G401.6 (cell line): ENCODE results near the gene SLC39A13.

ENCODE experiments used
- FAIRE-seq: peaks from 2 replicates; lab custom pipeline; 2012; peaks lifted over from hg19 to GRCh38; lab: Jason Lieb, UNC

The SLC39A13 gene

GRCh38 chr11:47407746-47408590 lies at the start of gene SLC39A13:
Gene SLC39A13 (plus strand): TSS chr11:47408590. CDS start chr11:47410095, 1,505 bp downstream.
- FAIRE-seq: no peak

GRCh38 chr11:47358731-47359051 lies 49.7 kb upstream of the SLC39A13 start:
- FAIRE-seq: no peak

- FAIRE-seq: no peak
These were observed 49.2 kb upstream of the SLC39A13 start for GRCh38 chr11:47359162-47359561.

DNA sequence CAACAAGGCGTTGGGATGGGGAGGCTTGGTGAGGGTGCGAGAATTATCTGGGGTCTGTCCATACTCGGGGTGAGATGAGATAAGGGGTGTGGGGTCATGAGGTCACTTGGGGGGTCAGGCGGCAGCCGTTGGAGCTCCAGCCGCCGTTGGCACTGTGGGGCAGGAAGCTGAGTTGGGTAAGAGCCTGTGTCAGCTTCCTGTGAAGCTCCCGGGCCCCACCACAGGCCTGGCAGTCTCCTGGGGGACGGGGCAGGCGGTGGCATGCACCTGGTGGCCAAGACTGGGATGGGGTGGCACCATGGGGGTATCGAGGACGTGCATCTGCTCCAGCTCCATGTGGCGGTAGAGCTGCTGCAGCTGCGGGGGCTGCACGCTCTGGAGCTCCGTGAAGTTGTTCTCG lies 48.8 kb upstream of the SLC39A13 start:
- no peak for FAIRE-seq

DNA sequence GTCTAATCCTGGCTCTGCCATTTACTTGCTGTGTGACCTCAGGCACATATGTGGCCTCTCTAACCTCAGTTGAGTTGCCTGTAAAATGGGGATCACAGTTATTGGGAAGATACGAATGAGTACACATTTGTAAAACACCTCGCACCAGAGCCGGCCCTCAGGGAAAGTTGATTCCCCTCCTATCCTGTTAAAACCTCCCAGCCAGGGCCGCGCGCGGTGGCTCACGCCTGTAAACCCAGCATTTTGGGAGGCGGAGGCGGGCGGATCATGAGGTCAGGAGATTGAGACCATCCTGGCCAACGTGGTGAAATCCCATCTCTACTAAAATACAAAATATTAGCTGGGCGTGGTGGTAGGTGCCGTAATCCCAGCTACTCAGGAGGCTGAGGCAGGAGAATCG lies 48.0 kb upstream of the SLC39A13 start:
- no peak for FAIRE-seq

DNA sequence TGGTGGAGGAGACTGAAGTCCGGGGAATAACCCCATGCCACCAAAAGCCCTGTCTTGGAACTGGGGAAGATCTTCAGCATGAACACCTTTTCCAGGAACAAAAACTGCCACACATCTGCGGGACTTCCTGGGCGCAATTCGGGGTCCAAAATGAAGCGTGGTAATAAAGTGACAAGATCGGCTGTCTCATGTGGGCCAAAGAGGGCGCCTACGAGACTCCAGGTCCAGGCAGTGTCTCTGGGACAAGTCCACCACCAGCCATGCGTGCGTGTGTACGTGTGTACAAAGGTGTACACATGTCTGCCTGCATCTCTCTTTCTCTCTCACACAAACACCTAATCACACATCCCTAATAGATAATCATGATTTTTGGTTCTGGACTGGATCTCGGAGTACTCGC lies 47.0 kb upstream of the SLC39A13 start:
- no peak for FAIRE-seq

DNA sequence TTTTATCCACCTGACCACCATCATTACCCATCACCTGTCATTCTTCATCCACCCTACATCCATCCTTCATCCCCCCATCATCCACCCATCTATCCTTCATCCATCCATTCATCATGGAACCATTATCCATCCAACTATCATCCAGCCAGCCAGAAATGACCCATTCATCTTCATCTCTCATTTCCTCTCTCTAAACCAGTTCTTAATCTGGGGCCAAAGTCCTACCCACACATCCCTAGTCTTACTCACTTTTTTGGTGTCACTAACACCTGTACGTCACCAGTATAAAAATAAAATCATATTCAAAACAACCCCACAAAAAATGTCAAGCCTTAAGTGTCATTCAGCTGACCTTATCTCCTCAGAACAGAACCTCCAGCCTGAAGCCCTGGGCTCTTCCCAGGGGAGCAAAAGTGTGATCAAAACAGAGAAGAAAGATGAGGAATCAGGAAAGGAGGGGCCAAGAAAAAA lies 42.3 kb upstream of the SLC39A13 start:
- no peak for FAIRE-seq

DNA sequence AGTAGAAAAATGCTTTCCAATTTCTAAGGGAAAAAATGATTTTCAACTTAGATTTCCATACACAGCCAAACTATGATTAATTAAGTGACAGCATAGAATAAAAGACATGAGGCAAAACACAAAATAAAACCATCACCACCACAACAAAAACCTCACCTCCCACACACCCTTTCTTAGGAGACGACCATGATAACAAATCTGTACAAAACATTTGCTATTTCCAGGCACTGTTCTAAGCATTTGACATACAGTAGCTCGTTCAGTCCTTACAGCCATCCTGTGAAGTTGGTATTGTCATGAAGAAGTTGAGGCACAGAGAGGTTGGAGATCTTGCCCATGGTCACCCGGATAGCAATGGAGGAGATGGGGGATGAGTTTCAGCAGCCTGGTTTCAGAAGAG lies 38.7 kb upstream of the SLC39A13 start:
- no peak for FAIRE-seq

DNA sequence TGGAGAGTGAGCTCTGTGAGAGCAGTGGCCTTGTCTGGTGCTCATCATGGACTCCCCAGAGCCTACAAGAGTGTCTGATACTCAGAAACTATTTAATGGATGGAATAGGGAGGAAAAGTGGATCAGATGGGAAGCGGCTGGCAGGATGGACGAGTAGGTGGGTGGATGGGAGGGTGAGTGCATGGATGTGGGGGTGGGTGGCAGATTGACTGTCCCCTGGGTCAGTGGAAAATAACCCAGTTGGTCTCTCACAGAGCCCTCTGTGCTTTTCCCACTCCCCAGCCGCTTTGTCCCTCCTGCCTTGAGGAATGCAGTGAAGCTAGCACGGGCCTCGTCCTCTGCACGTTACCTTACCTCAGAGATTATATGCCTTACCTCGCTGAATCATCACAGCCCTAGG lies 36.0 kb upstream of the SLC39A13 start:
- no peak for FAIRE-seq

DNA sequence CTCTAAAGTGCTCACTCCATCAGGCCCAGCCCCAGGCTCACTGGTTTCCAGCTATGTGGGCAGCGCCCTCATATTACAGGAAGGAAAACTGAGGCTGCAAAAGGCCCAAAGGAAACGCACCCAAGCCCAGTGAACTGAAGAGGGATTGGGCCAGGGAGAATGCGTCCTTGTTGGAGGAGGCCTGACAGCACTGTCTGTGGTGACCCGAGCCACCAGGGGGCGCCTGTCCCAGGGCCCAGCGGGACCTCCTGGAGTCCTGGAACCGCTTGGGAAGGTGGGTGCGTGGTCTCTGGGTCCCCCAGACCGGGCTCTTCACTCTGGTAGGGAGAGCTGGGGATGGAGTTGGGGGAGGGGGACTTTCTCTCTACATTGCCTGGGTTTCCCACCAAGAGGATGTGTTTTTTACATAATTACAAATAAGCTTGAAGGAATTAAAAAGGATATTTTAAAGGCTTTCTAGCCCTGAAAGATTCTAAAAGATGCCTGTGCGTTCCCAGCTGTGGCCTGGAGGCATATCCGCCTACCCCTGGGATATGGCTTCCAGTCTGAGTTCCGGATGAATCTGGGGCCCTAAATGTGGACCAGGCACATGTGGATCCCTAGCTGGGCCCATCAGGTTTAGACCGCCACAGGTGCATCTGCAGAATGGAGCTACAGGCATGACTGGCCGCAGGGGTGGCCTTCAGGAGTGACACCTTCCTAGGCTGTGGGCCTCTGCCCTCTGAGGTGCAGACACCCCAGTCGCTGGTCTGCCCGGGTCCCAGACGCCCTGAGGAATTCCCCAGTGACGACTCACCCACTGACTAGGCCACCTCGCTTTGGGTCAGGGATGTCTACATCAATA lies 34.3 kb upstream of the SLC39A13 start:
- FAIRE-seq: no peak

- FAIRE-seq: no peak
These were observed 33.7 kb upstream of the SLC39A13 start for GRCh38 chr11:47374720-47375019.

GRCh38 chr11:47375020-47375419 lies 33.4 kb upstream of the SLC39A13 start:
- FAIRE-seq: no peak

DNA sequence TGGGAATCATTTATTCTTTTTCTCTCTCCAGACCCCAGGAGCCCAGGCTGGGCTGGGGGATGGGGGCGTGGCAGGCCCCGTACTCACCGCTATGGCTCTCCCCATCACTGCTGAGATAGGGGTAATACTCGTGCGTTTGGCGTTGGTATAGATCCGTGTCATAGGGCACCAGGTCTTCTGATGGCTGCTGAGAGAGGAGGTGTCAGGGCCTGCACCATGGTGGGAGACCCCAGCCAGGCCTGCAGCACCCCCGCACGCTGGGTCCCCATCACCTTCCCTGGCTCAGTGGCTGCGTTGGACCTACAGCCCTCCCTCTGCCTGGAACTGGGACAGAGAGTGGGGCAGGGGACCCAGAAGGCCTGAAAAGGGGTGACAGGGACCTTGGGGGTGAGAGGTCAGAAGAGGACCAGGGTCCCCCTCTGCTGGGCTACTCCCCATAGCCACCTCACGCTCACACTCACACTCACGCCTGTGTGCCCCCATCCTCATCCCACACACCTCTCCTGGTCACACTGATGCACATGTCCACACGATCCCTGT lies 32.8 kb upstream of the SLC39A13 start:
- no peak for FAIRE-seq

GRCh38 chr11:47376107-47376524 lies 32.3 kb upstream of the SLC39A13 start:
- no peak for FAIRE-seq

DNA sequence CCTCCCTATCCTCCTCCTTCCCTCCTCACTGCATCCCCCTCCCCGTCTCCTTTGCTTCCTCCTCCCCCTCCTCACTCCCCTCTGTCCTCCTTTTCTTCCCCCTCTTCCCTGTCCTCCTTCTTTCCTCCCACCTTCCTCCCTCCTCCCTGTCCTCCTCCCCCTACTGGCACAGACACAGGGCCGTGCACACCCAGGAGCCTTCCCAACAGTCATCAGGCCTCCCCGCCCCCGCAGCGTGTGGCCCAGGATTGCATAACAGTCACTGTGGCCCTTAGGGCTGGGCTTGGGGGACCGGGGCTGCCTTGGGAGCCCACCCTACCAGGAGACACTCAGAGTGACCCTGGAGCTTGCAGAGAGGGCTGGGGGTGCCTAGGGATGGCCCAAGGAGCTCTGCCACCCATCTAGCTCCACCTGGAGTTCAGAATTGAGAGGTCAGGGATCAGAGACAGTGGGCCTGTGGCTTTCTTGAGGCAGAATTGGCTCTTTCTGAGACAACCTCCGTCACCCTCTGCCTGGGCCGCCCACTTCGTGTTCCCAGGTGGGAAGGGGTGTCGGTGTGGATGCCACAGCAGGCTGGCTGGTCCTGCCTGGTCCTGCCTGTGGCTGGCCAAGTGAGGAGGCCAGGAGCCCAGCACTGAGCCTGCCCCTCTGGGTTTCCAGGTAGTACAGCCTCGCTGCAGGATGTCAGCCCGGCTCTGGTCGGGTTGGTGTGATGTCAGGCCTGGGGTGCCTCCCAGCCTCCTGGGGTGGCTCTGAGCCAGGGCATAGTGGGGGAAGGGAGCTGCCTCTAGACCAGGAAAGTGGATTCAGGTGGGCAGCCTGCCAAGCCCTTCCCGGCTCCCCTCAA lies 31.6 kb upstream of the SLC39A13 start:
- FAIRE-seq: no peak

GRCh38 chr11:47377571-47378009 lies 30.8 kb upstream of the SLC39A13 start:
- FAIRE-seq: no peak

GRCh38 chr11:47378010-47378835 lies 30.2 kb upstream of the SLC39A13 start, which contains the start of gene SPI1:
Gene SPI1 (minus strand): TSS chr11:47378547. CDS start chr11:47378353, 194 bp downstream.
- FAIRE-seq: no peak

DNA sequence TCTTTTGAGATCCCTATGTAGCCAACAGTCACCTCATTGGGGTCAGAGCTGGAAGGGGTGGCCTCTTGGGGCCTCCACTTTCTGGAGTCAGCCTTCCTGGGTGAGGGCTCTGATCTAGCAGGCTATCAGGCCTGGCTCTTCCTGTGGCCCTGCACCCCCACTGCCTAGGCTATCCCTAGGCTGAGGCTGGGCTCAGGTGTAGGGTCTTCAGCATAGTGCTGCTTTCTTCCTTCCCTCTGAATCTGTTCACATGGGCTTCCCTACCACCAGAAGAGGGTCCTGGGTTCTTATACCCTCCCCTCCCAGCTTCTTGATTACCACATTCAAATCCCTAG lies 29.6 kb upstream of the SLC39A13 start:
- no peak for FAIRE-seq

DNA sequence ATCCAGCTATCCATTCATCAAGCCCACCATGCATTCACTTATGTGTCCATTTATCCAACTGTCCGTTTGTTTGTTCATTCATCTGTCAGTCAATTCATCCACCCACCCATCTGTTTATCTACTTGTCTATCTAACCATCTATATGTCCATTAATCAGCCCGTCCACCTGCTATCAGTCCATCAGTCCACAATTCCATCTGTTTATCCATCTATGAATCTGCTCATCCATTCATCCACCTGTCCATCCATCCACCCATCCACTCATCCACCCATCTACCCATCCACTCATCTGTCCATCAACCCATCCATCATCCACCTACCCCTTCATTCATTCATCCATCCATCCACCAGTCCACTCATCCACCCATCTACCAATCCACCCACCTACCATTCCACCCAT lies 29.1 kb upstream of the SLC39A13 start:
- FAIRE-seq: no peak

GRCh38 chr11:47380078-47380477 lies 28.3 kb upstream of the SLC39A13 start:
- no peak for FAIRE-seq

GRCh38 chr11:47383071-47383470 lies 25.3 kb upstream of the SLC39A13 start:
- no peak for FAIRE-seq
